ENCODE data around the gene KIRREL3. TPM values are rescaled to one million over a fixed set of nuclear protein-coding genes. Genes with fewer than 3 reads are reported as not detected.

Gene KIRREL3
- polyA plus RNA-seq, 1 of the 3 experiments (the other 2 are of a cell fraction), result 3.7 TPM

- Histone ChIP-seq H3K36me3 (replicated peaks in 1 of 2; ENCODE audit: control insufficient read depth in 1 of 2, insufficient read depth in 2 of 2, low read length in 1 of 2) (no peaks in the 10 kb centered on the region), H3K4me2 (peak overlapping the region; percentile 67), H3K27me3 (ENCODE audit: insufficient read depth) (no peaks in the 10 kb centered on the region), H3F3A (replicated peaks; ENCODE audit: insufficient read depth) (peaks cover 22% of the 10 kb centered on the region), H2AFZ (ENCODE audit: low read depth) (peak overlapping the region; percentile 57), H3K4me1 (ENCODE audit: control insufficient read depth in 1 of 2, insufficient read depth in 2 of 2, low read depth in 1 of 2, low read length in 1 of 2) (peaks cover 0 to 21% of the 10 kb centered on the region in 2 experiments; a peak in 2 of 4 replicates), H3K79me2 (ENCODE audit: insufficient read depth) (no peaks in the 10 kb centered on the region), H3K9me3 (no peaks in the 10 kb centered on the region), H3K27ac (ENCODE audit: low read depth in 2 of 2, low read length in 1 of 2) (peak overlapping the region; percentile 14 to 86; a peak in 3 of 4 replicates), H3K4me3 (ENCODE audit: low read depth in 2 of 2, low read length in 1 of 2) (peak overlapping the region in 1 of 2 experiments; percentile 26; a peak in 2 of 4 replicates), H4K20me1 (ENCODE audit: insufficient read depth) (no peaks in the 10 kb centered on the region), H3K9ac (peak overlapping the region; percentile 66), H3K9me2 (no peaks in the 10 kb centered on the region)
- TF ChIP-seq YY1 (IDR thresholded peaks at IDR 0.05; ENCODE audit: low read depth), result peak; percentile 39; the same call in 1 of the 2 replicates
- no peak for TF ChIP-seq CHD2 (IDR thresholded peaks at IDR 0.05; ENCODE audit: low read length, partially characterized antibody)
- peak; percentile 62; the same call in 1 of the 2 replicates for TF ChIP-seq MAX (IDR thresholded peaks at IDR 0.05; ENCODE audit: low read depth)
- no peak for TF ChIP-seq ZBTB33 (IDR thresholded peaks at IDR 0.05; ENCODE audit: borderline replicate concordance, low read depth)
- TF ChIP-seq PBX3 (IDR thresholded peaks at IDR 0.05), result peak; percentile 32; the same call in 1 of the 2 replicates
- peak; percentile 46; the same call in 1 of the 2 replicates for TF ChIP-seq TCF12 (IDR thresholded peaks at IDR 0.05)
- TF ChIP-seq SIN3A (IDR thresholded peaks at IDR 0.05; ENCODE audit: borderline replicate concordance, low read depth, low read length), result no peak
- TF ChIP-seq FOXJ3 (CRISPR knock-in tag; IDR thresholded peaks at IDR 0.05), result no peak
- TF ChIP-seq ELF1 (IDR thresholded peaks at IDR 0.05), result no peak
- no peak for TF ChIP-seq RXRA (IDR thresholded peaks at IDR 0.05; ENCODE audit: borderline replicate concordance, low read depth)
- TF ChIP-seq FOSL2 (IDR thresholded peaks at IDR 0.05; ENCODE audit: borderline replicate concordance, low read depth), result peak; percentile 85
- TF ChIP-seq TAF1 (IDR thresholded peaks at IDR 0.05; ENCODE audit: borderline replicate concordance, low read depth, low read length), result 0 out of 2 replicates have a peak, but pooled peaks have one; percentile 19
- peak; percentile 47; the same call in 1 of the 2 replicates for TF ChIP-seq NFIC (IDR thresholded peaks at IDR 0.05; ENCODE audit: borderline replicate concordance)
- peak; percentile 79 for TF ChIP-seq JUND (IDR thresholded peaks at IDR 0.05)
- 0 out of 2 replicates have a peak, but pooled peaks have one; percentile 60 for TF ChIP-seq REST (IDR thresholded peaks at IDR 0.05; ENCODE audit: low read depth, low read length)
- TF ChIP-seq FOXM1 (IDR thresholded peaks at IDR 0.05; ENCODE audit: low read depth), result no peak
- ChIA-PET POLR2A (no interaction called here), CTCF (interaction anchor here (1.1 kb wide), 1 partner anchor 342 kb away, joined by 3 read pairs; no protein-coding TSS in a partner anchor)
- 21% methylated on average over 5 of the region's 5 CpGs for WGBS (ENCODE audit: low lambda C conversion rate)
- no peak for DNase-seq
These were observed 352.8 kb downstream of the KIRREL3 start for GRCh38 chr11:126647735-126648134.

All from SK-N-SH (cell line).